Activated CD4-positive, alpha-beta T cell treated with anti-CD3 and anti-CD28 coated beads for 1 hour (primary cell): Measurements from ENCODE around the gene NOM1.
"Not testable (repeated sequence)": the region's sequence is repeated elsewhere in the genome, so short reads cannot be mapped to it uniquely, and the experiment has no call there.

Experiments
- DNase-seq: peaks from one replicate; pipeline ENCODE4 v3.0.0-alpha.2; 2020

NOM1 gene, protein sequence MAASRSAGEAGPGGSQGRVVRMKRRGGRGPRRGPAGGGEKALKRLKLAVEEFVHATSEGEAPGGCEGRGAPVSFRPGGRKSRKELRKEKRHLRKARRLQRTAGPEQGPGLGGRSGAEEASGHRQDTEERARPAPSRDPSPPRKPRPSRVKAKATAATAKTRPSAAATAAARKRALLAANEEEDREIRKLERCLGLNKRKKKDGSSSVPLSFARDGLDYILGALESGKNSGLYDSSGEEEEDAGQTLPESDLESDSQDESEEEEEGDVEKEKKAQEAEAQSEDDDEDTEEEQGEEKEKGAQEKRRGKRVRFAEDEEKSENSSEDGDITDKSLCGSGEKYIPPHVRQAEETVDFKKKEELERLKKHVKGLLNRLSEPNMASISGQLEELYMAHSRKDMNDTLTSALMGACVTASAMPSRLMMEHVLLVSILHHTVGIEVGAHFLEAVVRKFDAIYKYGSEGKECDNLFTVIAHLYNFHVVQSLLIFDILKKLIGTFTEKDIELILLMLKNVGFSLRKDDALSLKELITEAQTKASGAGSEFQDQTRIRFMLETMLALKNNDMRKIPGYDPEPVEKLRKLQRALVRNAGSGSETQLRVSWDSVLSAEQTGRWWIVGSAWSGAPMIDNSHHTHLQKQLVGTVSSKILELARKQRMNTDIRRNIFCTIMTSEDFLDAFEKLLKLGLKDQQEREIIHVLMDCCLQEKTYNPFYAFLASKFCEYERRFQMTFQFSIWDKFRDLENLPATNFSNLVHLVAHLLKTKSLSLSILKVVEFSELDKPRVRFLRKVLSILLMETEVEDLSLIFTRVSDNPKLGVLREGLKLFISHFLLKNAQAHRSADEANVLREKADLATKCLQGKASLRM

GRCh38 chr7:156949541-156950380 lies at the start of gene NOM1:
TSS of gene NOM1 (plus strand) at chr7:156949712. CDS start at chr7:156949738, 26 bp downstream.
- peak; percentile 87 for DNase-seq

DNA sequence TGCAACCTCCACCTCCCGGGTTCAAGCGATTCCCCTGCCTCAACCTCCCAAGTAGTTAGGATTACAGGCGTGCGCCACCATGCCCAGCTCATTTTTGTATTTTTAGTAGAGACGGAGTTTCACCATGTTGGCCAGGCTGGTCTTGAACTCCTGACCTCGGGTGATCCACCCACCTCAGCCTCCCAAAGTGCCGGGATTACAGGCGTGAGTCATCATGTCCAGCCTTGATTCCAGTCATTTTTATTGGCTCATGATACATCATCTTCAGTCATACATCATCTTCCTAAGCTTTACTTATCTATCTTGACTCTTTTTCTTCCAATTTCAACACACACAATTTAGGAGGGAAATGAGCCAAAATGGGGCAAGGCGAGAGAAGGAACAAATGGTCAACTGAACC lies 49.4 kb upstream of the NOM1 start:
- DNase-seq: not testable (repeated sequence)

DNA sequence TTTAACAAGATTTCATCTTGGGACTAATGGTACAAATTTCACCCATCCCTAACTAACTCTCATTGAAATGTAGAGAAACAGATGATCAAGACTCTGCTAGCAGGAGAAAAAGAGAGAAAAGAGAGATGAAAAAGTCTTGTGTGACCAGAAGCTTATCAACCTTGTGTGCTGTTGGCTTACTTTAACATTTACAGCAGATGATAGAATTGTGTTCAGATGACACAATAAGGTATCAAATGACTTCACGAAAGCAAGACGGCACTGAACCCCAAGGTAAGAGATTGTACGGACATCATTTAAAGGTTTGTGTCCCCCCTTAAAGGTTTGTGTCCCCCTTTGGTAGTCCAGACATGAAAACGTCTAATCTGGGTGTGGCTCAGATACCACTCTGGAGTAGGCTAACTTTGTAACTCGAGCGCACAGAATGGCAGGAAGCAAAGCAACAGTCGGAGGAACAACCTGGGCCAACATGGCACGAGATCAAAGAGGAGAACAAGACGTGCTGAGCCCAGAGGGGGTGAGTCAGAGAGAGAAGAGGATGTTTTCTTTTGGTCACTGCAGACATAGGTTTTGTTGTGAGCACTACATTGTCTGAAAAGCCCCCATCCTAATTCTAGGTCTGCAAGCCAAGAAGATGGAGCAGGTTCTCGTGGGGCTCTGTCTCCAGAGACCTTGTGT lies 46.1 kb upstream of the NOM1 start:
- no peak for DNase-seq

DNA sequence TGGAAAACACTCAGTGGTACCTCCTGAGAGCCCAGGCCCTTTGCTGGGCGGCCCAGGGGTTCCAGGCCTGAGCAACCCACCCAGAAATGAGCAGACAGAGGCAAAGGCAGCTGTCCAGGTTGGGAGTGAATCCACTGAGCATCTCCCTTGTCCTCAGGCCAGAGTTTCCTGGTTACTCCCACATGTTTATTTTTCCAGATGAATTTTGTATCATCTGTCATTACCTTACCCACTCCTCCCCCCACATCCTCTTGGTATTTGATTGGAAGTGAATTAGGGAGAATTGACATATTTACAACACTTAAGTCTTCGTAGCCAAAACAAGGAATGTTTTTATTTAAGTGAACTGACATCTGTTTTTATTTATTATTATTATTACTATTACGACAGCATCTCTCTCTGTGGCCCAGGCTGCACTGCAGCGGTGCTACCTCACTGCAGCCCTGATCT lies 43.3 kb upstream of the NOM1 start:
- no peak for DNase-seq

GRCh38 chr7:156907656-156908055 lies 41.9 kb upstream of the NOM1 start:
- no peak for DNase-seq

GRCh38 chr7:156909574-156910252 lies 39.8 kb upstream of the NOM1 start:
- DNase-seq: not testable (repeated sequence)

GRCh38 chr7:156918635-156919034 lies 30.9 kb upstream of the NOM1 start:
- DNase-seq: no peak

- no peak for DNase-seq
These were observed 30.3 kb upstream of the NOM1 start for GRCh38 chr7:156919132-156919713.

- DNase-seq: no peak
These were observed 29.4 kb upstream of the NOM1 start for GRCh38 chr7:156920076-156920475.

DNA sequence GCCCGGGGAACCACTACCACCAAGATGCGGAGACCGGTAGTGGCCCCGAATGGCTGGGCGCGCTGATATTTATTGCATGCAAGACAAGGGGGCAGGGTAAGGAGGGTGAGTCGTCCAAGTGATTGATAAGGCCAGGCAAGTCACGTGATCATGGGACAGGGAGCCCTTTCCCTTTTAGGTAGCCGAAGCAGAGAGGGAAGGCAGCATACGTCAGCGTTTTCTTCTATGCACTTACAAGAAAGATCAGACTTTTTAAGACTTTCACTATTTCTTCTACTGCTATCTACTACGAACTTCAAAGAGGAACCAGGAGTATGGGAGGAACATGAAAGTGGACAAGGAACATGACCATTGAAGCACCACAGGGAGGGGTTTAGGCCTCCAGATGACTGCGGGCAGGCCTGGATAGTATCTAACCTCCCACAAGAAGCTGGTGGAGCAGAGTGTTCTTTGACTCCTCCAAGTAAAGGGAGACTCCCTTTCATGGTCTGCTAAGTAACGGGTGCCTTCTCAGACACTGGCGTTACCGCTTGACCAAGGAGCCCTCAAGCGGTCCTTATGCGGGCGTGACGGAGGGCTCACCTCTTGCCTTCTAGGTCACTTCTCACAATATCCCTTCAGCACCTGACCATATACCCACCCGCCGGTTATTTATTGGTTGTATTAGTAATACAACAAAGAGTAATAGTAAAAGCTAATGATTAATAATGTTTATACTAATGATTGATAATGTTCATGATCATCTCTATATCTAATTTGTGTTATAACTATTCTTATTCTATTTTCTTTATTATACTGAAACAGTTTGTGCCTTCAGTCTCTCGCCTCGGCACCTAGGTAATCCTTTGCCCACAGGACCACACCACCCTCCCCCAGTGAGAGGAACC lies 28.8 kb upstream of the NOM1 start:
- DNase-seq: not testable (repeated sequence)

DNA sequence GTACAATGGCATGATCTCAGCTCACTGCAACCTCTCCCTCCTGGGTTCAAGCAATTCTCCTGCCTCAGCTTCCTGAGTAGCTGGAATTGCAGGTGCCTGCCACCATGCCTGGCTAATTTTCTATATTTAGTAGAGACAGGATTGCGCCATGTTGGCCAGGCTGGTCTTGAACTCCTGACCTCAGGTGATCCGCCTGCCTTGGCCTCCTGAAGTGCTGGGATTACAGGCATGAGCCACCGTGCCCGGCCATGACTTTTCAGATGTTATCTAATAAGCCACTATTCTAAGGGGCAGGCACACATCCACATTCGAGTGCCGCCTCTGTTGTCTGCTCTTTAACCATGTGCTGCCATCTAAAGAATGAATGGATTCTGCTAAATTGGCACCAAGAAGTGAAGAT lies 27.2 kb upstream of the NOM1 start:
- not testable (repeated sequence) for DNase-seq

DNA sequence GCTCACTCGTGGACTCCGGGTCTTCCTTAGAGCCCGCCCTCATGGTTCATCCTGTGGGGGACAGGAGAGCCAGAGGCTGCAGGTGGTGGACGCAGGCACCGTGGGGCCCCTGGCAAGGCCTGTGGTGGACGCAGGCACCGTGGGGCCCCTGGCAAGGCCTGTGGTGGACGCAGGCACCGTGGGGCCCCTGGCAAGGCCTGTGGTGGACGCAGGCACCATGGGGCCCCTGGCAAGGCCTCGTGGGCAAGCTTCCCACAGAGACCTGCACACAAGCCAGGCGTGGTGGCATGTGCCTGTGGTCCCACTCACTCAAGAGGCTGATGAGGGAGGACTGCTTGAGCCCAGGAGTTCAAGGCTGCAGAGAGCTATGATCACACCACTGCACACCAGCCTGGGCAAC lies 23.7 kb upstream of the NOM1 start:
- not testable (repeated sequence) for DNase-seq

- no peak for DNase-seq
These were observed 21.7 kb upstream of the NOM1 start for GRCh38 chr7:156927571-156928405.

DNA sequence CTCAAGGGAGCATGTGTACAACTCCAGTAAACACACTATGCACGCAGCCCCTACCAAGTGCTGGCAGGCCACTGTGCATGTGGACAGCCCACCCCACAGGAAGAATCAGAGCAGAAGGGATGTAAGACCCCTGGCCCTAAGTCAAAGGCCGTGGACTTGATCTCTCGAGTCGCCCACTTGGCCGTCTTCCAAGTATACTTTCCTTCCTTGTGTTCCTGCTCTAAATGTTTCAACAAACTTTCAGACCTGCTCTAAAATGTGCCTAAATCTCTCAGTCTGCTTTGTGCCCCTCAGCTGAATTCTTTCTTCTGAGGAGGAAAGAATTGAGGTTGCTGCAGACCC lies 21.1 kb upstream of the NOM1 start:
- no peak for DNase-seq

DNA sequence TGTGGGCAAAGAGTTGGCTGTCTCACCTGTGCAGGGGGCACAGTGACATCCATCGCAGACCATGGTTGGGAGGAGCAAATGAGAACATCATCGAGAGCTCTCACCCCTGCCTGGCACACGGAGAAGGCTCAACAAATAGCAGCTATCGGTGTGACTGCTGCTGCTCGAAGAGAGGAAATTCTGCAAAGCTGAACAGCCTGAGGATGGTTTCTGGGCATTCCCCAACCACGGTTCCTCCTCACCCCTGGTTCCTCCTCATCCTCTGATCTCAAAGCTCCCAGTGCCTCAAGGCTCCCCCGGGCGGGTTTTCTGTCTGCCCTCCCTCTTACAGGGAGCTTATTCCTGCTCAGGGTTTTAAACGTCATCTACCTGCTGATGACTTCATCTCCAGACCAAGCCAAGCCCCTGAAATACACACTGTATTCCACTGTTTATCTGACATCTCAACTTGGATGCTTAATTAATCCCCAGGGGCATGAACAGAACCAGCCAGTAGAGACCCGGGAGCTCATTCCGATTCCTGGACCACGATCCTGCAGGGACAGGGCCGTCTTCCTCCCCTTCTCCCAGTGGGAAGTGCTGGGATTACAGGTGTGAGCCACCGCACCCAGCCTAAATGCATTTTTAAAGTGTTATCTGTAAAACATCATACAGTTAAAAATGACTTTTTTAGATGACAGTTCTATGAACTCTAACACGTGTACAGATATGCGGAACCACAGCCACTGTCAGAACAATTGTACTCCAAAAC lies 19.5 kb upstream of the NOM1 start:
- no peak for DNase-seq

DNA sequence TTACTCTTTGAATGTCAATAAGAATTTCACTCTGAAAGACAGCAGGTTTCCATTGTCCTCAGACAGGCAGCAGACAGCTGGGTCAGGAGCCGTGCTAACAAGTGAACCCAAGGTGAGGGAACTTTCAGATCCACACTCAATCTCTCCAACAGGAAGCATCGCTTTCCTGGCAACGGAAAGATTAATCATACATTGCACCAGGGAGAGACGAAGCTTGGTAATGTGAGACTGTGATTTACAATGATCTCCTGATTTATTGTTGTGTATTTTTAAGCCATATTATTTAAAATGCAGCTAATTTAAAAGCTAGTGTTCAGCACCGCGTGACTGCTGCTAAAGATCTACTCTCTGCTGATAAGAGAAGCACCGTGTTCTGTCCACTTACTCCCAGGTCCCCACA lies 17.5 kb upstream of the NOM1 start:
- no peak for DNase-seq

- DNase-seq: no peak
These were observed 14.3 kb upstream of the NOM1 start for GRCh38 chr7:156935250-156935649.

DNA sequence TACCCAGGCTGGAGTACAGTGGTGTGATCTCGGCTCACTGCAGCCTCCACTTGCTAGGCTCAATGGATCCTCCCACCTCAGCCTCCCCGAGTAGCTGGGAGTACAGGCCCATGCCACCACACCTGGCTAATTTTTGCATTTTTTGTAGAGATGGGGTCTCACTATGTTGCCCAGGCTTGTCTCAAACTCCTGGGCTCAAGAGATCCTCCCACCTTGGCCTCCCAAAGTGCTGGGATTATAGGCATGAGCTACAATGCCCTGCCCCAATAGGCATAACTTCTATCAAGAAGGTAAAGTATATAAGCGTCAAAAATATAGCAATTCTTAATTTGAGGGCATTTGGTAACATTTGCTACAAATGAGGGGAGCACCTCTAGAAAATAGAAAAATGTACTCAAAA lies 12.7 kb upstream of the NOM1 start:
- DNase-seq: not testable (repeated sequence)
